Thyroid gland (tissue), 4 donors: ENCODE measurements around the gene GALNT9.

ENCODE experiments used
- CTCF ChIP-seq, 6 experiments: fragments of 200-600 bp in 3 of 6; fragments of 450-650 bp in 3 of 6; sonication (generic) in 3 of 6; IDR thresholded peaks; one replicate each; pipeline ENCODE4 v1.5.1; 2016 to 2019; ENCODE audit warnings: antibody characterized with exemption in 6 of 6, mild to moderate bottlenecking in 2 of 6, inconsistent platforms in 1 of 6, moderate library complexity in 1 of 6
- POLR2A ChIP-seq, 2 donors: fragments of 450-650 bp; IDR thresholded peaks; one replicate each; pipeline ENCODE4 v1.6.1; 2017; ENCODE audit warnings: antibody characterized with exemption in 2 of 2, mild to moderate bottlenecking in 2 of 2, moderate library complexity in 1 of 2

GRCh38 chr12:132236129-132236929, 93.1 kb downstream of the GALNT9 start:
- no peak for TF ChIP-seq CTCF (IDR thresholded peaks at IDR 0.05)
- TF ChIP-seq POLR2A (IDR thresholded peaks at IDR 0.05) = no peak
